ENCODE data around the gene STEAP1B.

Gene STEAP1B

GRCh38 chr7:22427104-22427503 lies 72.9 kb downstream of the STEAP1B start:
- DNase-seq, result no peak

- DNase-seq, result no peak
Measured at GRCh38 chr7:22426463-22427094, 73.4 kb downstream of the STEAP1B start.

GRCh38 chr7:22425361-22425760 lies 74.6 kb downstream of the STEAP1B start:
- DNase-seq, result no peak

GRCh38 chr7:22422831-22423615 lies 77.0 kb downstream of the STEAP1B start:
- no peak for DNase-seq

GRCh38 chr7:22420973-22421635 lies 78.9 kb downstream of the STEAP1B start:
- no peak for DNase-seq

- DNase-seq, result no peak
Measured at GRCh38 chr7:22420008-22420407, 80.0 kb downstream of the STEAP1B start.

- no peak for DNase-seq
Measured at GRCh38 chr7:22419488-22419887, 80.5 kb downstream of the STEAP1B start.

GRCh38 chr7:22418251-22419046 lies 81.5 kb downstream of the STEAP1B start:
- DNase-seq, result no peak

GRCh38 chr7:22417841-22418240 lies 82.1 kb downstream of the STEAP1B start:
- DNase-seq, result no peak

GRCh38 chr7:22417349-22417748 lies 82.6 kb downstream of the STEAP1B start:
- DNase-seq, result no peak

GRCh38 chr7:22414424-22414823 lies 85.6 kb downstream of the STEAP1B start:
- DNase-seq, result no peak

- DNase-seq, result no peak
Measured at GRCh38 chr7:22413211-22413610, 86.8 kb downstream of the STEAP1B start.

- DNase-seq, result no peak
Measured at GRCh38 chr7:22411977-22412693, 87.9 kb downstream of the STEAP1B start.

- DNase-seq, result no peak
Measured at GRCh38 chr7:22406715-22407114, 93.3 kb downstream of the STEAP1B start.

GRCh38 chr7:22404421-22405023 lies 95.5 kb downstream of the STEAP1B start:
- no peak for DNase-seq

- DNase-seq, result no peak
Measured at GRCh38 chr7:22403344-22403743, 96.6 kb downstream of the STEAP1B start.

- DNase-seq, result no peak
Measured at GRCh38 chr7:22402250-22402649, 97.7 kb downstream of the STEAP1B start.

- DNase-seq, result no peak
Measured at GRCh38 chr7:22400936-22401553, 98.9 kb downstream of the STEAP1B start.

GRCh38 chr7:22400150-22400814 lies 99.7 kb downstream of the STEAP1B start:
- DNase-seq, result no peak

- DNase-seq, result no peak
Measured at GRCh38 chr7:22399546-22399945, 100.4 kb downstream of the STEAP1B start.

GRCh38 chr7:22399091-22399490 lies 100.9 kb downstream of the STEAP1B start:
- DNase-seq, result no peak

All from fibroblast of skin of right biceps (primary cell).